ENCODE results near the gene TENM4.

- no peak for TF ChIP-seq CTCF (IDR thresholded peaks at IDR 0.05; ENCODE audit: low read depth, low read length, poor library complexity, severe bottlenecking)
- TF ChIP-seq EZH2phosphoT487 (IDR thresholded peaks at IDR 0.05; ENCODE audit: borderline replicate concordance, low read length), result no peak
Measured at GRCh38 chr11:79467761-79468160, 26.9 kb upstream of the TENM4 start.

Data from DOHH2 (cell line).